Measurements from ENCODE around the gene PHF1.

GRCh38 chr6:33410711-33411631 is at the start of gene PHF1:
- TF ChIP-seq CTCF (IDR thresholded peaks at IDR 0.05) (no peak), POLR2A (IDR thresholded peaks at IDR 0.05) (peak in 1 of 2 donors; percentile 76), EP300 (IDR thresholded peaks at IDR 0.05) (peak in 1 of 2 donors; percentile 81)

Measured in tibial nerve (tissue), 4 donors.